B cell (primary cell): ENCODE measurements around the gene ZCCHC12. TPM values are rescaled to one million over a fixed set of nuclear protein-coding genes. Genes with fewer than 3 reads are reported as not detected.

Source experiments
- ATAC-seq: fragments of 200-7000 bp; cut with Tn5 transposase; one replicate; pipeline ENCODE4 v1.10.0; 2021; ENCODE audit warnings: low read depth, mild to moderate bottlenecking, moderate number of reproducible peaks, moderate library complexity
- CTCF ChIA-PET: fragments of 350-600 bp; sonication (Branson Sonifier 250); formaldehyde crosslinking; loops from one replicate; lab custom pipeline; 2021; ENCODE audit warnings: antibody characterized with exemption, inconsistent platforms; lab: Charles Lee
- POLR2A ChIA-PET: fragments of 350-600 bp; sonication (Branson Sonifier 250); formaldehyde crosslinking; loops from one replicate; lab custom pipeline; 2021; ENCODE audit warnings: antibody characterized with exemption; lab: Charles Lee
- DNase-seq: peaks from one replicate; pipeline ENCODE4 v3.0.0; 2013
- H2AFZ ChIP-seq: 2 replicates; pipeline ENCODE4 v1.6.1; 2012; ENCODE audit warnings: mild to moderate bottlenecking, low read depth, low read length; ENCODE audit not compliant: insufficient read depth, poor library complexity, severe bottlenecking
- H3K27ac ChIP-seq, 2 donors: 1 replicate in 1 of 2; 2 replicates in 1 of 2; pipeline ENCODE4 v1.5.1; 2012 to 2013; ENCODE audit warnings: low read length in 2 of 2, mild to moderate bottlenecking in 2 of 2, moderate library complexity in 1 of 2
- H3K27me3 ChIP-seq, 4 experiments: fragments of 200-600 bp in 1 of 4; sonication (generic) in 1 of 4; replicated peaks in 1 of 4; 1 replicate in 2 of 4; 2 replicates in 2 of 4; pipeline versions ENCODE4 v1.6.1 to v1.7.0; 2013 to 2016; ENCODE audit warnings: low read length in 3 of 4, mild to moderate bottlenecking in 2 of 4, mixed read lengths in 1 of 4, moderate library complexity in 1 of 4; ENCODE audit not compliant: insufficient read depth in 4 of 4, control insufficient read depth in 3 of 4; ENCODE audit errors: control extremely low read depth in 1 of 4
- H3K36me3 ChIP-seq, 2 experiments: replicated peaks in 1 of 2; 1 replicate in 1 of 2; 2 replicates in 1 of 2; pipeline versions ENCODE4 v1.6.1 to v1.7.1; 2013; ENCODE audit warnings: low read length in 1 of 2; ENCODE audit not compliant: insufficient read depth in 2 of 2, control insufficient read depth in 1 of 2; ENCODE audit errors: control extremely low read depth in 1 of 2, extremely low read depth in 1 of 2
- H3K4me1 ChIP-seq, 2 donors: fragments of 200-600 bp in 1 of 2; sonication (generic) in 1 of 2; 1 replicate in 1 of 2; 2 replicates in 1 of 2; pipeline versions ENCODE4 v1.5.1 to v1.6.1; 2013 to 2017; ENCODE audit warnings: low read length in 2 of 2; ENCODE audit not compliant: control insufficient read depth in 2 of 2, insufficient read depth in 2 of 2
- H3K4me2 ChIP-seq: replicated peaks from 2 replicates; pipeline ENCODE3; 2012; ENCODE audit warnings: mild to moderate bottlenecking, low read depth, low read length; ENCODE audit not compliant: poor library complexity, severe bottlenecking
- H3K4me3 ChIP-seq, 5 experiments: fragments of 200-600 bp in 1 of 5; sonication (generic) in 1 of 5; 1 replicate in 3 of 5; 2 replicates in 2 of 5; pipeline versions ENCODE4 v1.5.1 to v1.7.0; 2011 to 2016; ENCODE audit warnings: low read length in 4 of 5, mild to moderate bottlenecking in 4 of 5, low read depth in 2 of 5, control low read depth in 1 of 5, moderate library complexity in 1 of 5; ENCODE audit not compliant: insufficient read depth in 1 of 5; ENCODE audit errors: control extremely low read depth in 1 of 5, extremely low read depth in 1 of 5
- H3K79me2 ChIP-seq: fragments of 200-600 bp; sonication (generic); one replicate; pipeline ENCODE4 v1.6.0; 2016; ENCODE audit warnings: low read length; ENCODE audit not compliant: control insufficient read depth, insufficient read depth
- H3K9ac ChIP-seq: fragments of 200-600 bp; sonication (generic); 2 replicates; pipeline ENCODE4 v1.6.1; 2017; ENCODE audit warnings: mild to moderate bottlenecking, low read length, moderate library complexity
- H3K9me3 ChIP-seq, 3 donors: one replicate each; pipeline versions ENCODE4 v1.6.1 to v1.7.1; 2013; ENCODE audit warnings: low read length in 2 of 3; ENCODE audit not compliant: control insufficient read depth in 2 of 3, insufficient read depth in 1 of 3; ENCODE audit errors: control extremely low read depth in 1 of 3
- H4K20me1 ChIP-seq: 2 replicates; pipeline ENCODE4 v1.6.0; 2012; ENCODE audit warnings: mild to moderate bottlenecking, low read length; ENCODE audit not compliant: insufficient read depth, control insufficient read depth, poor library complexity, severe bottlenecking
- H3K27ac Mint-ChIP-seq: one replicate; pipeline ENCODE4 v1.8.0; 2021; ENCODE audit warnings: mixed read lengths
- H3K27me3 Mint-ChIP-seq: one replicate; pipeline ENCODE4 v1.8.0; 2021; ENCODE audit warnings: mixed read lengths
- H3K4me1 Mint-ChIP-seq: one replicate; pipeline ENCODE4 v1.8.0; 2021; ENCODE audit warnings: mixed read lengths
- H3K4me3 Mint-ChIP-seq: one replicate; pipeline ENCODE4 v1.8.0; 2021; ENCODE audit warnings: mixed read lengths
- H3K9me3 Mint-ChIP-seq: one replicate; pipeline ENCODE4 v1.8.0; 2022; ENCODE audit warnings: mixed read lengths; ENCODE audit not compliant: insufficient read depth
- CTCF ChIP-seq: fragments of 200-600 bp; IDR thresholded peaks from one replicate; pipeline ENCODE4 v1.8.0; 2022; ENCODE audit warnings: antibody characterized with exemption, mild to moderate bottlenecking
- EZH2 ChIP-seq: IDR thresholded peaks from 2 replicates; pipeline ENCODE4 v1.6.1; 2012; ENCODE audit warnings: borderline replicate concordance, low read depth, mild to moderate bottlenecking, moderate library complexity, low read length; ENCODE audit not compliant: insufficient read depth, poor library complexity, severe bottlenecking
- WGBS: methylation state at CpG from one replicate; pipeline ENCODE4 v1.1.5; 2013; ENCODE audit warnings: missing lambda C conversion rate; ENCODE audit not compliant: insufficient coverage; 5-methylcytosine and 5-hydroxymethylcytosine counted together
- intact Hi-C: fragments of 100-400 bp; cut with micrococcal nuclease; formaldehyde crosslinking; loops from one replicate; pipeline ENCODE4 v1.10.0; 2022
- polyA plus RNA-seq: library from polyadenylated mRNA; depleted of rRNA; stranded (reverse); fragments of >200 nt; gene quantifications from 2 replicates; pipeline ENCODE4 v1.2.3, GENCODE V29; 2012
- total RNA-seq, 2 donors: library from RNA; stranded (reverse); fragments of 120-200 nt in 1 of 2; gene quantifications; 1 replicate in 1 of 2; 2 replicates in 1 of 2; pipeline versions ENCODE4 v1.2.3 to v1.2.4, GENCODE V29; 2013 to 2022

The ZCCHC12 gene
- total and polyA plus RNA-seq, 2 donors (not counting 1 experiment from before 2014, with no cell fraction given) = 0.17 TPM; not detected in 1

GRCh38 chrX:118853596-118853995 is 30.0 kb downstream of the ZCCHC12 start:
- no peaks in the 10 kb centered on the region for H3K36me3 ChIP-seq
- H3K27ac ChIP-seq = no peak overlapping the region
- ATAC-seq (no peak), DNase-seq (no peak)
- 71% methylated on average over 1 of the region's 3 CpGs for WGBS
- ChIA-PET POLR2A (no interaction called here), CTCF (interaction anchor here (1.0 kb wide), 1 partner anchor 212 kb away, joined by 5 read pairs; no protein-coding TSS in a partner anchor)
- intact Hi-C loops = no loop called here
- no peaks in the 10 kb centered on the region for H4K20me1 ChIP-seq
- H3K4me3 ChIP-seq = no peak overlapping the region
- H3K79me2 ChIP-seq = no peaks in the 10 kb centered on the region
- H3K27ac Mint-ChIP-seq = no peak overlapping the region
- TF ChIP-seq EZH2 (no peak), CTCF (no peak)
- H3K4me2 ChIP-seq = no peak overlapping the region
- no peak overlapping the region for H3K9ac ChIP-seq
- no peaks in the 10 kb centered on the region for H3K4me1 ChIP-seq
- no peak overlapping the region for H2AFZ ChIP-seq
- H3K4me3 Mint-ChIP-seq = no peak overlapping the region
- H3K9me3 Mint-ChIP-seq = no peaks in the 10 kb centered on the region
- H3K27me3 ChIP-seq = no peaks in the 10 kb centered on the region
- no peaks in the 10 kb centered on the region for H3K27me3 Mint-ChIP-seq
- no peaks in the 10 kb centered on the region for H3K4me1 Mint-ChIP-seq
- no peaks in the 10 kb centered on the region for H3K9me3 ChIP-seq

GRCh38 chrX:118855681-118856310 is 32.2 kb downstream of the ZCCHC12 start:
- ChIA-PET POLR2A (no interaction called here), CTCF (interaction anchor here (1.0 kb wide), 1 partner anchor 9 kb away, joined by 3 read pairs; no protein-coding TSS in a partner anchor)
- intact Hi-C loops = no loop called here
- no peaks in the 10 kb centered on the region for H3K27me3 ChIP-seq
- no peaks in the 10 kb centered on the region for H3K9me3 ChIP-seq
- H4K20me1 ChIP-seq = no peaks in the 10 kb centered on the region
- H3K4me2 ChIP-seq = no peak overlapping the region
- no peak overlapping the region for H3K4me3 ChIP-seq
- Mint-ChIP-seq H3K27me3 (no peaks in the 10 kb centered on the region), H3K4me1 (no peaks in the 10 kb centered on the region), H3K27ac (no peak overlapping the region), H3K9me3 (no peaks in the 10 kb centered on the region), H3K4me3 (no peak overlapping the region)
- no peak overlapping the region for H3K27ac ChIP-seq
- no peak overlapping the region for H2AFZ ChIP-seq
- no peaks in the 10 kb centered on the region for H3K79me2 ChIP-seq
- H3K36me3 ChIP-seq = no peaks in the 10 kb centered on the region
- TF ChIP-seq EZH2 (no peak), CTCF (no peak)
- H3K9ac ChIP-seq = no peak overlapping the region
- H3K4me1 ChIP-seq = no peaks in the 10 kb centered on the region
- no peak for DNase-seq
- WGBS = no CpG with 5 or more reads among the region's 3 CpGs
- no peak for ATAC-seq
